GM23338 (cell line): ENCODE measurements around the gene ELAVL2. TPM values are rescaled to one million over a fixed set of nuclear protein-coding genes. Genes with fewer than 3 reads are reported as not detected.
A peak's percentile ranks its signal among the peaks of the same experiment; 100 is the strongest.

ENCODE experiments used
- ATAC-seq: fragments of 200-7000 bp; cut with Tn5 transposase; 3 replicates; pipeline ENCODE4 v1.9.1; 2020
- DNase-seq: peaks from one replicate; pipeline ENCODE4 v3.0.0-alpha.2; 2015; ENCODE audit warnings: low spot score
- H2AFZ ChIP-seq: fragments of 200-600 bp; sonication (generic); 2 replicates; pipeline ENCODE4 v1.8.0; 2016; ENCODE audit warnings: antibody characterized with exemption, mild to moderate bottlenecking, moderate library complexity
- H3F3A ChIP-seq: fragments of 200-600 bp; sonication (generic); replicated peaks from 2 replicates; pipeline ENCODE4 v1.8.0; 2017; ENCODE audit warnings: antibody characterized with exemption, mixed run types, low read depth
- H3K27ac ChIP-seq: fragments of 200-600 bp; sonication (generic); 2 replicates; pipeline ENCODE4 v1.6.1; 2016; ENCODE audit warnings: low read depth
- H3K27me3 ChIP-seq: fragments of 200-600 bp; sonication (generic); 2 replicates; pipeline ENCODE4 v1.8.0; 2016; ENCODE audit warnings: mild to moderate bottlenecking, mixed run types, moderate library complexity; ENCODE audit not compliant: insufficient read depth
- H3K36me3 ChIP-seq: fragments of 200-600 bp; sonication (generic); 2 replicates; pipeline ENCODE4 v1.8.0; 2016; ENCODE audit warnings: mild to moderate bottlenecking; ENCODE audit not compliant: insufficient read depth
- H3K4me1 ChIP-seq: fragments of 200-600 bp; sonication (generic); 2 replicates; pipeline ENCODE4 v1.8.0; 2016; ENCODE audit warnings: mild to moderate bottlenecking, moderate library complexity; ENCODE audit not compliant: insufficient read depth
- H3K4me2 ChIP-seq: fragments of 200-600 bp; sonication (generic); 2 replicates; pipeline ENCODE4 v1.7.1; 2017; ENCODE audit warnings: mixed run types
- H3K4me3 ChIP-seq: fragments of 200-600 bp; sonication (generic); 2 replicates; pipeline ENCODE4 v1.6.1; 2016; ENCODE audit warnings: mixed run types
- H3K79me2 ChIP-seq: fragments of 200-600 bp; sonication (generic); replicated peaks from 2 replicates; pipeline ENCODE4 v1.8.0; 2017; ENCODE audit warnings: mild to moderate bottlenecking; ENCODE audit not compliant: insufficient read depth
- H3K9me2 ChIP-seq: fragments of 200-600 bp; sonication (generic); 2 replicates; pipeline ENCODE4 v1.8.0; 2017; ENCODE audit not compliant: insufficient read depth
- H4K20me1 ChIP-seq: fragments of 200-600 bp; sonication (generic); replicated peaks from 2 replicates; pipeline ENCODE4 v1.8.0; 2017; ENCODE audit warnings: mild to moderate bottlenecking; ENCODE audit not compliant: insufficient read depth
- H3K27ac Mint-ChIP-seq: 2 replicates; pipeline ENCODE4 v1.8.0; 2020; ENCODE audit warnings: inconsistent platforms, mild to moderate bottlenecking, moderate library complexity, mixed read lengths
- H3K27me3 Mint-ChIP-seq: 3 replicates; pipeline ENCODE4 v1.8.0; 2022; ENCODE audit warnings: low read depth, mild to moderate bottlenecking, moderate library complexity, mixed read lengths, inconsistent platforms; ENCODE audit not compliant: insufficient read depth, poor library complexity
- H3K36me3 Mint-ChIP-seq: 3 replicates; pipeline ENCODE4 v1.8.0; 2021; ENCODE audit warnings: low read depth, mild to moderate bottlenecking, inconsistent platforms, moderate library complexity, mixed read lengths
- H3K4me1 Mint-ChIP-seq: 3 replicates; pipeline ENCODE4 v1.8.0; 2020; ENCODE audit warnings: mild to moderate bottlenecking, inconsistent platforms, mixed read lengths
- H3K4me3 Mint-ChIP-seq: 3 replicates; pipeline ENCODE4 v1.8.0; 2021; ENCODE audit warnings: moderate library complexity, mild to moderate bottlenecking, inconsistent platforms, mixed read lengths
- H3K9me3 Mint-ChIP-seq: 3 replicates; pipeline ENCODE4 v1.8.0; 2020; ENCODE audit warnings: moderate library complexity, mild to moderate bottlenecking, inconsistent platforms, mixed read lengths
- CTCF ChIP-seq, 2 experiments: fragments of 200-600 bp in 1 of 2; sonication (generic) in 1 of 2; conservative IDR thresholded peaks; 2 replicates each; pipeline versions ENCODE4 v1.5.1 to v1.6.1; 2016 to 2017; ENCODE audit warnings: antibody characterized with exemption in 2 of 2, low read depth in 2 of 2, mild to moderate bottlenecking in 2 of 2, moderate library complexity in 1 of 2
- EZH2 ChIP-seq: fragments of 200-600 bp; sonication (generic); IDR thresholded peaks from one replicate; pipeline ENCODE4 v1.8.0; 2017; ENCODE audit warnings: antibody characterized with exemption, mild to moderate bottlenecking, low read depth; ENCODE audit not compliant: unreplicated experiment
- EZH2phosphoT487 ChIP-seq: fragments of 200-600 bp; sonication (generic); IDR thresholded peaks from one replicate; pipeline ENCODE4 v1.8.1; 2018; ENCODE audit warnings: antibody characterized with exemption; ENCODE audit not compliant: unreplicated experiment
- JUNB ChIP-seq: IDR thresholded peaks from one replicate; pipeline ENCODE4 v1.6.1; 2016; ENCODE audit warnings: antibody characterized with exemption; ENCODE audit not compliant: unreplicated experiment
- NANOG ChIP-seq: IDR thresholded peaks from 2 replicates; pipeline ENCODE4 v1.6.1; 2016; ENCODE audit warnings: antibody characterized with exemption, borderline replicate concordance
- POLR2AphosphoS5 ChIP-seq: IDR thresholded peaks from 2 replicates; pipeline ENCODE4 v1.6.1; 2016; ENCODE audit warnings: antibody characterized with exemption, low read depth
- REST ChIP-seq: IDR thresholded peaks from one replicate; pipeline ENCODE4 v1.6.1; 2018; ENCODE audit warnings: antibody characterized with exemption; ENCODE audit not compliant: unreplicated experiment
- ZNF114 ChIP-seq: fragments of 250-450 bp; sonication (Bioruptor Pico); IDR thresholded peaks from 2 replicates; pipeline ENCODE4 v1.5.0; 2020; ENCODE audit warnings: mild to moderate bottlenecking, moderate library complexity
- ZNF462 ChIP-seq: fragments of 250-450 bp; sonication (Bioruptor Pico); IDR thresholded peaks from 2 replicates; pipeline ENCODE4 v1.5.0; 2020; ENCODE audit warnings: mild to moderate bottlenecking, moderate library complexity
- polyA plus RNA-seq: library from polyadenylated mRNA; unstranded; fragments of >200 nt; fragmentation: Nextera tagmentation; extraction: Ambion mirVana; gene quantifications from 2 replicates; pipeline ENCODE4 v1.2.1, GENCODE V29; 2016
- total RNA-seq: library from RNA; depleted of rRNA; stranded (reverse); fragments of >200 nt; shearing (Covaris generic); gene quantifications from 2 replicates; pipeline ENCODE4 v1.2.3, GENCODE V29; 2014

The ELAVL2 gene
- total and polyA plus RNA-seq, 2 experiments from 2014 or later = 18.6 to 42.4 TPM

DNA sequence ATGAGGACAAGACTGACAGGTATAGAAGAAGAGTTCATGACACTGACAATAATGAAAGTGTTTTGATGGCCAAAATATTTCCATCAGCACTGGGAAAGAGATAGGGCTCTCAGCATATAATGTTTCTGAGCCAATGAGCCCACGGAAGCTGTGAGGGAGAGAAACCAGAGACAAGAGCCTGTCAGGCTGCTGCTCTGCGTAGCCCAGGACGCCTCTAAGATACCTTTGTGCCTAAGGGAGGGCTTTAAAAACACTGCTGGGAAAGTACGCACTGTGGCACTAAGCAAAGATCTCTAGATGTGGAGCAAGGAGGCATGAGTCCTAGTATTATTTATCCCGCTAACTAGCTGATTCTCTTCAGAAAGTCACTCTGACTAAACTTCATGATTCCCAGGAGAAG, 11.0 kb upstream of the ELAVL2 start:
- TF ChIP-seq REST (no peak), POLR2AphosphoS5 (no peak), ZNF462 (no peak), CTCF (conservative IDR thresholded peaks at IDR 0.05; ENCODE audit: low read depth in 2 of 2) (no peak), NANOG (no peak), EZH2phosphoT487 (no peak), EZH2 (no peak), JUNB (no peak), ZNF114 (CRISPR knock-in tag) (no peak)
- Histone ChIP-seq H3K9me2 (no peaks in the 10 kb centered on the region), H3K4me2 (no peak overlapping the region), H3K79me2 (no peaks in the 10 kb centered on the region), H2AFZ (no peak overlapping the region), H3K27me3 (peaks cover 17% of the 10 kb centered on the region), H3K4me3 (no peak overlapping the region), H3K36me3 (no peaks in the 10 kb centered on the region), H3K27ac (no peak overlapping the region), H3K4me1 (peaks cover 14% of the 10 kb centered on the region), H3F3A (no peaks in the 10 kb centered on the region), H4K20me1 (no peaks in the 10 kb centered on the region)
- no peak overlapping the region for H3K4me3 Mint-ChIP-seq
- peaks cover 4% of the 10 kb centered on the region for H3K27me3 Mint-ChIP-seq
- peaks cover 12% of the 10 kb centered on the region for H3K4me1 Mint-ChIP-seq
- DNase-seq (no peak), ATAC-seq (peak; percentile 46; the same call in 2 of the 3 replicates)
- no peaks in the 10 kb centered on the region for H3K36me3 Mint-ChIP-seq
- no peak overlapping the region for H3K27ac Mint-ChIP-seq
- H3K9me3 Mint-ChIP-seq = no peaks in the 10 kb centered on the region
